ENCODE measurements around the gene RNF169.
A peak's percentile ranks its signal among the peaks of the same experiment; 100 is the strongest.

Gene RNF169

GRCh38 chr11:74871037-74871436 is 122.4 kb downstream of the RNF169 start:
- TF ChIP-seq CTCF (IDR thresholded peaks at IDR 0.05), result no peak
- no peak for TF ChIP-seq ZFX (IDR thresholded peaks at IDR 0.05; ENCODE audit: borderline replicate concordance)
- no peak overlapping the region for H3K27ac ChIP-seq

- TF ChIP-seq CTCF (IDR thresholded peaks at IDR 0.05), result peak; percentile 61
- no peak for TF ChIP-seq ZFX (IDR thresholded peaks at IDR 0.05; ENCODE audit: borderline replicate concordance)
- H3K27ac ChIP-seq, result no peak overlapping the region
These were observed 128.5 kb downstream of the RNF169 start for GRCh38 chr11:74877132-74877531.
